Endothelial cell of umbilical vein (primary cell): Measurements from ENCODE around the gene HTR2C.

Source experiments
- CTCF ChIP-seq, 2 donors: IDR thresholded peaks; 1 replicate in 1 of 2; 2 replicates in 1 of 2; pipeline ENCODE4 v1.5.1; 2011; ENCODE audit warnings: low read length in 2 of 2, mild to moderate bottlenecking in 2 of 2, moderate library complexity in 2 of 2, control low read depth in 1 of 2, inconsistent platforms in 1 of 2, low read depth in 1 of 2; ENCODE audit not compliant: insufficient read depth in 1 of 2; ENCODE audit errors: extremely low read depth in 1 of 2
- MAX ChIP-seq: IDR thresholded peaks from 2 replicates; pipeline ENCODE4 v1.6.1; 2011; ENCODE audit not compliant: insufficient read depth, insufficient read length
- MYC ChIP-seq: IDR thresholded peaks from one replicate; pipeline ENCODE4 v1.6.1; 2011; ENCODE audit warnings: mild to moderate bottlenecking, low read depth, low read length
- POLR2A ChIP-seq: IDR thresholded peaks from 2 replicates; pipeline ENCODE4 v1.6.1; 2012; ENCODE audit warnings: low read depth, mild to moderate bottlenecking, control low read depth, low read length
- POLR2AphosphoS5 ChIP-seq: IDR thresholded peaks from 2 replicates; pipeline ENCODE4 v1.6.1; 2012; ENCODE audit warnings: low read depth, mild to moderate bottlenecking, control low read depth, low read length, moderate library complexity; ENCODE audit not compliant: insufficient read depth

DNA sequence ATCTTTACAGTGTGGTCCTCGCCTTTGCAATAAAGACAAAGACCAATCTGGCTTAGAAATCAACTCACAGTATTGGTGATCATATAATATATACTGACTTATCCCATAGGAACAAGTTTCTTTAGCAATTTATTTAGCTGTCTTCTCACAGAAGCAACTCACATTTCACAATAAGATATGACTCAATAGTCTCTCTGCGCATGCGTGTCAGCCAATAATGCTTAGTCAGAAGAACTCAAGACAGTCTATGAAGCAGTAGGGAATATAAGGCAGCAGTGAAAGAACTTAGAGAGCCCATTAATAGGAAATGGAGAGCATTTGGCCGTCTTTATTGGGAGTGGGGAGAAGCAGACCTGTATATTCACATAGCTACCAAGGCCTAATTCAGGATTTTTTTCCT lies 216.8 kb downstream of the HTR2C start:
- no peak for TF ChIP-seq CTCF (IDR thresholded peaks at IDR 0.05; ENCODE audit: extremely low read depth in 1 of 2, insufficient read depth in 1 of 2, low read depth in 1 of 2, low read length in 2 of 2)
- no peak for TF ChIP-seq POLR2A
- TF ChIP-seq POLR2AphosphoS5, result no peak
- no peak for TF ChIP-seq MAX
- no peak for TF ChIP-seq MYC
